Measurements from ENCODE around the gene GNAQ. TPM values are rescaled to one million over a fixed set of nuclear protein-coding genes. Genes with fewer than 3 reads are reported as not detected.
A peak's percentile ranks its signal among the peaks of the same experiment; 100 is the strongest.

GNAQ gene
- total RNA-seq, 1 experiment from 2014 or later, result 55.5 TPM

DNA sequence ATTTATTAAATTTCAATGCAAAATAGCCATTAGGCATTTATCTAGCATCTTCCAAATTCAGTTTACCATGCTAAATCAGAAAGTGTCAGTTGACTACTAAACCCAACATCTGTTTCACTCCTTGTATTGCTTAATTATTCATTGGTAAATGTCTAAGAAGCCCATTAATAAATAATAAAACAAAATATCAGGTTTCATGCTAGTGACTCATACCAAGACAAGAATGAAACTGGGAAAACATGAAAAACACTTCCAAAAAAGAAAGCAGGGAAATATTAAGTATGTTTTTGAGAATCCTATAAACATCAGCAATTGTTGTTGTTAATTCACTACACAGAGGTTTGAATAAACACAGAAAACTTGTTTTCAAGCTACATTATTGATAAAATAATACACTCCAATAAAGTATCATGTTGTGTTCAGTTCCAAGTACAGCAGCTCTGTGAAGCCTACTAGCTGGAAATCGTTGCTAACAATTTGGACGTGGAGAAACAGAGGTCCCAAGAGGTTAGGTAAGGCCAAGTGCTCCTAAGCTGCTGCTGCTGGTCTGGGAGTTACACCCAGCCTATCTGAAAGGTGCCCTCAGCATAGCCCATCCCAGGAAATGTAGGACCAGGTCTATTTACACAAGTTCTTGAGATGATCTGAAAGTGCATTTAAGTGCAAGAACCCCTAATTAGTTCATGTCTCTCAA, 78.8 kb downstream of the GNAQ start (continued):
- TF ChIP-seq RELA (CRISPR knock-in tag; IDR thresholded peaks at IDR 0.05; ENCODE audit: borderline replicate concordance), result no peak
- TF ChIP-seq, protein P1, sequence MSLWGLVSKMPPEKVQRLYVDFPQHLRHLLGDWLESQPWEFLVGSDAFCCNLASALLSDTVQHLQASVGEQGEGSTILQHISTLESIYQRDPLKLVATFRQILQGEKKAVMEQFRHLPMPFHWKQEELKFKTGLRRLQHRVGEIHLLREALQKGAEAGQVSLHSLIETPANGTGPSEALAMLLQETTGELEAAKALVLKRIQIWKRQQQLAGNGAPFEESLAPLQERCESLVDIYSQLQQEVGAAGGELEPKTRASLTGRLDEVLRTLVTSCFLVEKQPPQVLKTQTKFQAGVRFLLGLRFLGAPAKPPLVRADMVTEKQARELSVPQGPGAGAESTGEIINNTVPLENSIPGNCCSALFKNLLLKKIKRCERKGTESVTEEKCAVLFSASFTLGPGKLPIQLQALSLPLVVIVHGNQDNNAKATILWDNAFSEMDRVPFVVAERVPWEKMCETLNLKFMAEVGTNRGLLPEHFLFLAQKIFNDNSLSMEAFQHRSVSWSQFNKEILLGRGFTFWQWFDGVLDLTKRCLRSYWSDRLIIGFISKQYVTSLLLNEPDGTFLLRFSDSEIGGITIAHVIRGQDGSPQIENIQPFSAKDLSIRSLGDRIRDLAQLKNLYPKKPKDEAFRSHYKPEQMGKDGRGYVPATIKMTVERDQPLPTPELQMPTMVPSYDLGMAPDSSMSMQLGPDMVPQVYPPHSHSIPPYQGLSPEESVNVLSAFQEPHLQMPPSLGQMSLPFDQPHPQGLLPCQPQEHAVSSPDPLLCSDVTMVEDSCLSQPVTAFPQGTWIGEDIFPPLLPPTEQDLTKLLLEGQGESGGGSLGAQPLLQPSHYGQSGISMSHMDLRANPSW (CRISPR knock-in tag; conservative IDR thresholded peaks at IDR 0.05; ENCODE audit: low read depth), result no peak
- TF ChIP-seq, protein P2, sequence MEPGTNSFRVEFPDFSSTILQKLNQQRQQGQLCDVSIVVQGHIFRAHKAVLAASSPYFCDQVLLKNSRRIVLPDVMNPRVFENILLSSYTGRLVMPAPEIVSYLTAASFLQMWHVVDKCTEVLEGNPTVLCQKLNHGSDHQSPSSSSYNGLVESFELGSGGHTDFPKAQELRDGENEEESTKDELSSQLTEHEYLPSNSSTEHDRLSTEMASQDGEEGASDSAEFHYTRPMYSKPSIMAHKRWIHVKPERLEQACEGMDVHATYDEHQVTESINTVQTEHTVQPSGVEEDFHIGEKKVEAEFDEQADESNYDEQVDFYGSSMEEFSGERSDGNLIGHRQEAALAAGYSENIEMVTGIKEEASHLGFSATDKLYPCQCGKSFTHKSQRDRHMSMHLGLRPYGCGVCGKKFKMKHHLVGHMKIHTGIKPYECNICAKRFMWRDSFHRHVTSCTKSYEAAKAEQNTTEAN (CRISPR knock-in tag; IDR thresholded peaks at IDR 0.05), result no peak
- TF ChIP-seq, protein P3, sequence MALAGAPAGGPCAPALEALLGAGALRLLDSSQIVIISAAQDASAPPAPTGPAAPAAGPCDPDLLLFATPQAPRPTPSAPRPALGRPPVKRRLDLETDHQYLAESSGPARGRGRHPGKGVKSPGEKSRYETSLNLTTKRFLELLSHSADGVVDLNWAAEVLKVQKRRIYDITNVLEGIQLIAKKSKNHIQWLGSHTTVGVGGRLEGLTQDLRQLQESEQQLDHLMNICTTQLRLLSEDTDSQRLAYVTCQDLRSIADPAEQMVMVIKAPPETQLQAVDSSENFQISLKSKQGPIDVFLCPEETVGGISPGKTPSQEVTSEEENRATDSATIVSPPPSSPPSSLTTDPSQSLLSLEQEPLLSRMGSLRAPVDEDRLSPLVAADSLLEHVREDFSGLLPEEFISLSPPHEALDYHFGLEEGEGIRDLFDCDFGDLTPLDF (CRISPR knock-in tag; IDR thresholded peaks at IDR 0.05), result no peak

DNA sequence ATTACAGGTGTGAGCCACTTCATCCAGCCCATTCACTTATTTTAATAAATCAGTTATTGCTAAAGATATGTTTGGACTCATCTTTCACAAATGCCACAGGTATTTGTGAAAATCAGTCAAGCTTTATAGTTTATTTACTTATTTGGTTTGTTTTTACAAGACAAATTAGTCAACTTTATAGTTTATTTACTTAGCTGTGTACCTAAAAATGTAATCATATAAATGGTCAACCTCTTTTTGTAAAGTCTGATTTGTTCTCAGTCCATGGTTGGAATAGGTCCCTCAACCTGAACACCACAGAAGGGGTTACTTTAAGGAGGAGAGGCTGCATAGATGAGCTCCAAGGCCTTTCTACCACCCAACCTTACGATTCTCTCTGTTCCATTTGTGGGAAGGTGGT, 80.2 kb downstream of the GNAQ start:
- Mint-ChIP-seq H3K4me1 (peaks cover 78% of the 10 kb centered on the region), H3K27ac (peak overlapping the region; percentile 12; the same call in 1 of the 2 replicates), H3K9me3 (no peaks in the 10 kb centered on the region), H3K36me3 (no peaks in the 10 kb centered on the region), H3K27me3 (ENCODE audit: low read depth) (no peaks in the 10 kb centered on the region), H3K4me3 (no peak overlapping the region)
- DNase-seq (ENCODE audit: low spot score) (no peak), ATAC-seq (no peak)
- ChIA-PET POLR2A (no interaction called here), CTCF (interaction anchor here (1.5 to 1.6 kb wide), 2 partner anchors 9 to 26 kb away, joined by 3 to 8 read pairs; no protein-coding TSS in a partner anchor)
- no peak for TF ChIP-seq HMGA2 (CRISPR knock-in tag; IDR thresholded peaks at IDR 0.05)
- TF ChIP-seq SOX15 (CRISPR knock-in tag; IDR thresholded peaks at IDR 0.05), result no peak
- TF ChIP-seq ESRRA (CRISPR knock-in tag; IDR thresholded peaks at IDR 0.05; ENCODE audit: borderline replicate concordance), result no peak
- TF ChIP-seq, protein P4, sequence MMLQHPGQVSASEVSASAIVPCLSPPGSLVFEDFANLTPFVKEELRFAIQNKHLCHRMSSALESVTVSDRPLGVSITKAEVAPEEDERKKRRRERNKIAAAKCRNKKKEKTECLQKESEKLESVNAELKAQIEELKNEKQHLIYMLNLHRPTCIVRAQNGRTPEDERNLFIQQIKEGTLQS (CRISPR knock-in tag; conservative IDR thresholded peaks at IDR 0.05), result no peak
- no peak for TF ChIP-seq ZNF671 (CRISPR knock-in tag; IDR thresholded peaks at IDR 0.05)
- TF ChIP-seq JUN (CRISPR knock-in tag; IDR thresholded peaks at IDR 0.05), result no peak
- no peak for TF ChIP-seq TEAD4 (CRISPR knock-in tag; IDR thresholded peaks at IDR 0.05)
- TF ChIP-seq FOXK1 (CRISPR knock-in tag; IDR thresholded peaks at IDR 0.05), result no peak
- TF ChIP-seq, protein P5, sequence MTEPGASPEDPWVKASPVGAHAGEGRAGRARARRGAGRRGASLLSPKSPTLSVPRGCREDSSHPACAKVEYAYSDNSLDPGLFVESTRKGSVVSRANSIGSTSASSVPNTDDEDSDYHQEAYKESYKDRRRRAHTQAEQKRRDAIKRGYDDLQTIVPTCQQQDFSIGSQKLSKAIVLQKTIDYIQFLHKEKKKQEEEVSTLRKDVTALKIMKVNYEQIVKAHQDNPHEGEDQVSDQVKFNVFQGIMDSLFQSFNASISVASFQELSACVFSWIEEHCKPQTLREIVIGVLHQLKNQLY (CRISPR knock-in tag; IDR thresholded peaks at IDR 0.05), result no peak
- TF ChIP-seq, protein P6, sequence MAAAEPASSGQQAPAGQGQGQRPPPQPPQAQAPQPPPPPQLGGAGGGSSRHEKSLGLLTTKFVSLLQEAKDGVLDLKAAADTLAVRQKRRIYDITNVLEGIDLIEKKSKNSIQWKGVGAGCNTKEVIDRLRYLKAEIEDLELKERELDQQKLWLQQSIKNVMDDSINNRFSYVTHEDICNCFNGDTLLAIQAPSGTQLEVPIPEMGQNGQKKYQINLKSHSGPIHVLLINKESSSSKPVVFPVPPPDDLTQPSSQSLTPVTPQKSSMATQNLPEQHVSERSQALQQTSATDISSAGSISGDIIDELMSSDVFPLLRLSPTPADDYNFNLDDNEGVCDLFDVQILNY (CRISPR knock-in tag; IDR thresholded peaks at IDR 0.05), result no peak
- no peak for TF ChIP-seq NR2C2 (CRISPR knock-in tag; IDR thresholded peaks at IDR 0.05)
- TF ChIP-seq, protein P7, sequence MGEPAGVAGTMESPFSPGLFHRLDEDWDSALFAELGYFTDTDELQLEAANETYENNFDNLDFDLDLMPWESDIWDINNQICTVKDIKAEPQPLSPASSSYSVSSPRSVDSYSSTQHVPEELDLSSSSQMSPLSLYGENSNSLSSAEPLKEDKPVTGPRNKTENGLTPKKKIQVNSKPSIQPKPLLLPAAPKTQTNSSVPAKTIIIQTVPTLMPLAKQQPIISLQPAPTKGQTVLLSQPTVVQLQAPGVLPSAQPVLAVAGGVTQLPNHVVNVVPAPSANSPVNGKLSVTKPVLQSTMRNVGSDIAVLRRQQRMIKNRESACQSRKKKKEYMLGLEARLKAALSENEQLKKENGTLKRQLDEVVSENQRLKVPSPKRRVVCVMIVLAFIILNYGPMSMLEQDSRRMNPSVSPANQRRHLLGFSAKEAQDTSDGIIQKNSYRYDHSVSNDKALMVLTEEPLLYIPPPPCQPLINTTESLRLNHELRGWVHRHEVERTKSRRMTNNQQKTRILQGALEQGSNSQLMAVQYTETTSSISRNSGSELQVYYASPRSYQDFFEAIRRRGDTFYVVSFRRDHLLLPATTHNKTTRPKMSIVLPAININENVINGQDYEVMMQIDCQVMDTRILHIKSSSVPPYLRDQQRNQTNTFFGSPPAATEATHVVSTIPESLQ (CRISPR knock-in tag; IDR thresholded peaks at IDR 0.05), result no peak
- no peak for TF ChIP-seq ETV6 (CRISPR knock-in tag; IDR thresholded peaks at IDR 0.05)
- TF ChIP-seq ELF4 (CRISPR knock-in tag; IDR thresholded peaks at IDR 0.05; ENCODE audit: low read depth), result no peak
- TF ChIP-seq, protein P8, sequence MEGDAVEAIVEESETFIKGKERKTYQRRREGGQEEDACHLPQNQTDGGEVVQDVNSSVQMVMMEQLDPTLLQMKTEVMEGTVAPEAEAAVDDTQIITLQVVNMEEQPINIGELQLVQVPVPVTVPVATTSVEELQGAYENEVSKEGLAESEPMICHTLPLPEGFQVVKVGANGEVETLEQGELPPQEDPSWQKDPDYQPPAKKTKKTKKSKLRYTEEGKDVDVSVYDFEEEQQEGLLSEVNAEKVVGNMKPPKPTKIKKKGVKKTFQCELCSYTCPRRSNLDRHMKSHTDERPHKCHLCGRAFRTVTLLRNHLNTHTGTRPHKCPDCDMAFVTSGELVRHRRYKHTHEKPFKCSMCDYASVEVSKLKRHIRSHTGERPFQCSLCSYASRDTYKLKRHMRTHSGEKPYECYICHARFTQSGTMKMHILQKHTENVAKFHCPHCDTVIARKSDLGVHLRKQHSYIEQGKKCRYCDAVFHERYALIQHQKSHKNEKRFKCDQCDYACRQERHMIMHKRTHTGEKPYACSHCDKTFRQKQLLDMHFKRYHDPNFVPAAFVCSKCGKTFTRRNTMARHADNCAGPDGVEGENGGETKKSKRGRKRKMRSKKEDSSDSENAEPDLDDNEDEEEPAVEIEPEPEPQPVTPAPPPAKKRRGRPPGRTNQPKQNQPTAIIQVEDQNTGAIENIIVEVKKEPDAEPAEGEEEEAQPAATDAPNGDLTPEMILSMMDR (IDR thresholded peaks at IDR 0.05), result no peak
- no peak for TF ChIP-seq RELA (CRISPR knock-in tag; IDR thresholded peaks at IDR 0.05; ENCODE audit: borderline replicate concordance)
- TF ChIP-seq, protein P9, sequence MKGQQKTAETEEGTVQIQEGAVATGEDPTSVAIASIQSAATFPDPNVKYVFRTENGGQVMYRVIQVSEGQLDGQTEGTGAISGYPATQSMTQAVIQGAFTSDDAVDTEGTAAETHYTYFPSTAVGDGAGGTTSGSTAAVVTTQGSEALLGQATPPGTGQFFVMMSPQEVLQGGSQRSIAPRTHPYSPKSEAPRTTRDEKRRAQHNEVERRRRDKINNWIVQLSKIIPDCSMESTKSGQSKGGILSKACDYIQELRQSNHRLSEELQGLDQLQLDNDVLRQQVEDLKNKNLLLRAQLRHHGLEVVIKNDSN (CRISPR knock-in tag; IDR thresholded peaks at IDR 0.05), result no peak
- TF ChIP-seq KAT7 (CRISPR knock-in tag; IDR thresholded peaks at IDR 0.05; ENCODE audit: borderline replicate concordance), result no peak

Data from WTC11 (cell line).